ENCODE results near the gene TEKT4.
"Not testable (repeated sequence)": the region's sequence is repeated elsewhere in the genome, so short reads cannot be mapped to it uniquely, and the experiment has no call there.

TEKT4 gene

GRCh38 chr2:94875820-94876522 is 4.7 kb downstream of the TEKT4 start:
- DNase-seq (ENCODE audit: low spot score) = no peak

GRCh38 chr2:94876523-94876863 is 5.3 kb downstream of the TEKT4 start:
- no peak for DNase-seq (ENCODE audit: low spot score)

GRCh38 chr2:94877129-94877528 is 5.9 kb downstream of the TEKT4 start:
- no peak for DNase-seq (ENCODE audit: low spot score)

GRCh38 chr2:94878575-94878974 is 7.3 kb downstream of the TEKT4 start:
- DNase-seq (ENCODE audit: low spot score) = not testable (repeated sequence)

GRCh38 chr2:94879314-94879981 is 8.2 kb downstream of the TEKT4 start:
- DNase-seq (ENCODE audit: low spot score) = no peak

GRCh38 chr2:94879982-94880377 is 8.8 kb downstream of the TEKT4 start:
- no peak for DNase-seq (ENCODE audit: low spot score)

- no peak for DNase-seq (ENCODE audit: low spot score)
Observed at GRCh38 chr2:94880507-94880906, 9.3 kb downstream of the TEKT4 start.

- DNase-seq (ENCODE audit: low spot score) = no peak
Observed at GRCh38 chr2:94881070-94881469, 9.8 kb downstream of the TEKT4 start.

- no peak for DNase-seq (ENCODE audit: low spot score)
Observed at GRCh38 chr2:94890234-94890633, 19.0 kb downstream of the TEKT4 start.

GRCh38 chr2:94895273-94895672 is 24.0 kb downstream of the TEKT4 start:
- DNase-seq (ENCODE audit: low spot score) = not testable (repeated sequence)

GRCh38 chr2:94906976-94907375 is 35.7 kb downstream of the TEKT4 start:
- DNase-seq (ENCODE audit: low spot score) = not testable (repeated sequence)

GRCh38 chr2:94923196-94923595 is 52.0 kb downstream of the TEKT4 start:
- no peak for DNase-seq (ENCODE audit: low spot score)

- DNase-seq (ENCODE audit: low spot score) = not testable (repeated sequence)
Observed at GRCh38 chr2:94924999-94925398, 53.8 kb downstream of the TEKT4 start.

All from AG08396 (cell line).